ENCODE measurements around the gene POC1A.

The POC1A gene

DNA sequence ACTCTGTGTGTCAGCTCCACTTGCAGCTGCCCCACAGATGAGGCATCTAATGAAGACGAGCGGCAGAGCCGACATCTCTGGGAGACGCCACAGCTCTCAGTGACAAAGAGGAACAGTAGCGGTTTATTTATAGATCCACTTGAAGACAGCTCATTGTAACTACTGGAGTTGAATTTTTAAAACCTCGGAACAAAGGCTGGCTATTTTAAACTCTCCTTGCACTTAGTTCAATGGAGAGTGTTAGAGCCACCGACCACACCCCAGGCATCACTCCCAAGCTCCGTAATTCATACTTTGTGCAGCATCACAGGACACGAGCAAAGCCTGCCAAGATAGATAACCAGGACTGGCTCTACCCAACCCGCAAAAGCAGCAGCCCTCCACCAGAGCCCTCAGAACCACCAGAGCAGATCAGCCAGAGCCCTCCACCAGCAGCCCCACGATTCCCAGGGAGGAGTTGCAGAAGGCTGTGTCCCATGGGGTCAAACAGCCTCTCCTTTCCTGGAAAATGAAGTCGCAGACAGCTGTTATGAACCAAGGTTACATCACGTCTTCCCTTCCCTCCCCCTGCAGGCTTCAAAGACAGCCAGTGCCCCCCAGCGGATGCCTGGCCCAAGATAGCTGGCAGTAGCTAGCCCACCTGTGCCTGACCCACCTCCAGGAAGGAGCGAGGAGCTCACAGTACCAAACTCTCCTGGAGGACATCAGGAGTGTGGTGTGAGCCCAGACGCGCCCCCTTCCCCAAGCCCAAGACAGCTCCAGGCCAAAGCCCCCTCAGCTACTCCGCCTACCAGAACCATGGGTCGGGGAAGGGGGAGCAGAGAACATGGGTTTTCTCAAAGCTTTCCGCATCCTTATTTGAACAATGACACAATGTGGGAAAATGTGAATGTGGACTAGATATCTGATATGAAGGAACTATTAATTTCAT is 45.7 kb downstream of the POC1A start:
- Histone ChIP-seq H3K4me1 (ENCODE audit: insufficient read depth, poor library complexity, severe bottlenecking) (peaks cover 14% of the 10 kb centered on the region), H3K4me3 (ENCODE audit: severe bottlenecking) (no peak overlapping the region), H3K27ac (ENCODE audit: poor library complexity, severe bottlenecking) (no peak overlapping the region), H3K9me3 (ENCODE audit: severe bottlenecking) (no peaks in the 10 kb centered on the region), H3K27me3 (ENCODE audit: insufficient read depth, poor library complexity, severe bottlenecking) (no peaks in the 10 kb centered on the region), H3K36me3 (ENCODE audit: low read depth) (peaks cover 28% of the 10 kb centered on the region)
- TF ChIP-seq CTCF (IDR thresholded peaks at IDR 0.05; ENCODE audit: poor library complexity, severe bottlenecking), result no peak
- ATAC-seq (ENCODE audit: low read depth), result no peak
- no peak for DNase-seq (ENCODE audit: low spot score)

DNA sequence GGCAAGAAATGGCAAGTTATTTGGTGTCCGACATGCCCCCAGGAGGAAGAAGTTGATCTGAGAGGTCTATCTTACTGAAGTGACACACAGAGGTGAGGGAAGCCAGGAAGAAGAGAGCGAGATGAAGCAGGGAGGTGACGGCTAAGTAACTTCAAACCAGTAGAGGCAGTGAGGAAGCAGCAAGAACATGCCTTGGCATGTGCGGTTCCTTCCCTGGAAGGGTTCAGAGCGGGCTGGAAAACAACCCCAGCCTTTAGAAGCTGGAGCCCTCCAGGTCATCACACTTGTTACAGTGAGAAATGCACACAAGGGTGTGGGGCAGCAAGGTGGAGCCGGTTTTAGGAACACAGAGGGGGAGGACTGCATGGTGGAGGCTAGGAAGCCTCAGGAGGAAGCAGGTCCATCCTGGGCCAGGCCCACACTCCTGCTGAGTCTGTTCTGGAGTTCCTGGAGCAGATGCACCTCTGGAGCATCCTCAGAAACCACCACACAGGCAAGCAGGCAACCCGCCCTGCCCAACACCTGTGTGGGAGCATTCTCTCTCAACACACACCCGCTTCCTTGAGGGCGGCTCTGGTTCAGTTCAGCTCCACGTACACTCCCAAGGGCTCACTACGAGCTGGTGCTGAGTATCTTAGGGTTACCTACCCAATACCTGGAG is 47.1 kb downstream of the POC1A start:
- no peak for TF ChIP-seq CTCF (IDR thresholded peaks at IDR 0.05; ENCODE audit: poor library complexity, severe bottlenecking)
- DNase-seq (ENCODE audit: low spot score), result no peak
- Histone ChIP-seq H3K4me1 (ENCODE audit: insufficient read depth, poor library complexity, severe bottlenecking) (peaks cover 14% of the 10 kb centered on the region), H3K4me3 (ENCODE audit: severe bottlenecking) (no peak overlapping the region), H3K27ac (ENCODE audit: poor library complexity, severe bottlenecking) (peak overlapping the region; percentile 36), H3K27me3 (ENCODE audit: insufficient read depth, poor library complexity, severe bottlenecking) (no peaks in the 10 kb centered on the region), H3K36me3 (ENCODE audit: low read depth) (peaks cover 28% of the 10 kb centered on the region), H3K9me3 (ENCODE audit: severe bottlenecking) (no peaks in the 10 kb centered on the region)
- peak; percentile 59 for ATAC-seq (ENCODE audit: low read depth)

- no peak overlapping the region for H3K4me3 ChIP-seq (ENCODE audit: severe bottlenecking)
- DNase-seq (ENCODE audit: low spot score), result no peak
- H3K9me3 ChIP-seq (ENCODE audit: severe bottlenecking), result no peaks in the 10 kb centered on the region
- no peak overlapping the region for H3K27ac ChIP-seq (ENCODE audit: poor library complexity, severe bottlenecking)
- no peak for TF ChIP-seq CTCF (IDR thresholded peaks at IDR 0.05; ENCODE audit: poor library complexity, severe bottlenecking)
- peaks cover 14% of the 10 kb centered on the region for H3K4me1 ChIP-seq (ENCODE audit: insufficient read depth, poor library complexity, severe bottlenecking)
- no peak for ATAC-seq (ENCODE audit: low read depth)
- peaks cover 34% of the 10 kb centered on the region for H3K36me3 ChIP-seq (ENCODE audit: low read depth)
- no peaks in the 10 kb centered on the region for H3K27me3 ChIP-seq (ENCODE audit: insufficient read depth, poor library complexity, severe bottlenecking)
These were observed 49.3 kb downstream of the POC1A start for GRCh38 chr3:52104684-52105640.

DNA sequence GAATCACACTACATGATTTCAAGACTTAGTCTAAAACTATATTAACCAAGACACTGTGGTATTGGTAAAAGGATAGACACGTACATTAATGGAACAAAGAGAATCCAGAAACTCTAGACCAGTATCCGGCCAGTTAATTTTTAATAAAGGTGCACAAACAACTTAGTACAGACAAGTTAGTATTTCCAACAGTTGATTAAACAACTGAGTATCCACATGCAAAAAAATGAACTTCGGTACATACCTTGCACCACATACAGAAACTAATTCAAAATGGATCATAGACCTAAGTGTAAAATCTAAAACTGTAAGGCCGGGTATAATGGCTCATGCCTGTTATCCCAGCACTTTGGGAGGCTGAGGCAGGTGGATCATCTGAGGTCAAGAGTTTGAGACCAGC is 51.3 kb downstream of the POC1A start:
- Histone ChIP-seq H3K27me3 (ENCODE audit: insufficient read depth, poor library complexity, severe bottlenecking) (no peaks in the 10 kb centered on the region), H3K27ac (ENCODE audit: poor library complexity, severe bottlenecking) (no peak overlapping the region)
- ATAC-seq (ENCODE audit: low read depth), result no peak

More for the DNA sequence above, 51.3 kb downstream of the POC1A start:
- Histone ChIP-seq H3K36me3 (ENCODE audit: low read depth) (peaks cover 38% of the 10 kb centered on the region), H3K9me3 (ENCODE audit: severe bottlenecking) (no peaks in the 10 kb centered on the region), H3K4me3 (ENCODE audit: severe bottlenecking) (no peak overlapping the region), H3K4me1 (ENCODE audit: insufficient read depth, poor library complexity, severe bottlenecking) (peaks cover 14% of the 10 kb centered on the region)
- no peak for DNase-seq (ENCODE audit: low spot score)
- no peak for TF ChIP-seq CTCF (IDR thresholded peaks at IDR 0.05; ENCODE audit: poor library complexity, severe bottlenecking)
